ENCODE data around the gene TENT5C.

DNA sequence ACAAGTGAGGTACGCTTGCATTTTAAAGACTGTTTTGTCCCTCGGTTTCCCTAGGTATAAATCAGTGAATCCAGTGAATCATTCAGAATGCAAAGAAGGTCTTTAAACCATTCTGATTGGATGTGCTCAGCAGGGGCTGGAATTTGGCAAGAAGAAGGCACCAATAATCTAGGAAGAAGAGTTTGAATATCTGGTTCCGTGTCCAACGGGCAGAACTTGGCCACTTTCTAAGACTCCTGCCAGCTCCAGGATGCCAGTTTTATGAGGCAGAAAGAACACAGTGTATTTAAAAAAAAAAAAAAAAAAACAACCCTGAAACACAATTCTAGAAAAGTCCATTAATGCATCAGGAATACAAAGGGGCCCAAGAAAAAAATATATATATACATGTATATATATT is 3.0 kb upstream of the TENT5C start:
- TF ChIP-seq, protein P1, sequence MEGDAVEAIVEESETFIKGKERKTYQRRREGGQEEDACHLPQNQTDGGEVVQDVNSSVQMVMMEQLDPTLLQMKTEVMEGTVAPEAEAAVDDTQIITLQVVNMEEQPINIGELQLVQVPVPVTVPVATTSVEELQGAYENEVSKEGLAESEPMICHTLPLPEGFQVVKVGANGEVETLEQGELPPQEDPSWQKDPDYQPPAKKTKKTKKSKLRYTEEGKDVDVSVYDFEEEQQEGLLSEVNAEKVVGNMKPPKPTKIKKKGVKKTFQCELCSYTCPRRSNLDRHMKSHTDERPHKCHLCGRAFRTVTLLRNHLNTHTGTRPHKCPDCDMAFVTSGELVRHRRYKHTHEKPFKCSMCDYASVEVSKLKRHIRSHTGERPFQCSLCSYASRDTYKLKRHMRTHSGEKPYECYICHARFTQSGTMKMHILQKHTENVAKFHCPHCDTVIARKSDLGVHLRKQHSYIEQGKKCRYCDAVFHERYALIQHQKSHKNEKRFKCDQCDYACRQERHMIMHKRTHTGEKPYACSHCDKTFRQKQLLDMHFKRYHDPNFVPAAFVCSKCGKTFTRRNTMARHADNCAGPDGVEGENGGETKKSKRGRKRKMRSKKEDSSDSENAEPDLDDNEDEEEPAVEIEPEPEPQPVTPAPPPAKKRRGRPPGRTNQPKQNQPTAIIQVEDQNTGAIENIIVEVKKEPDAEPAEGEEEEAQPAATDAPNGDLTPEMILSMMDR (conservative IDR thresholded peaks at IDR 0.05; ENCODE audit: low read length) = no peak
- no peak for TF ChIP-seq EZH2phosphoT487 (IDR thresholded peaks at IDR 0.05; ENCODE audit: borderline replicate concordance)
